Neural cell (in vitro differentiated cells): ENCODE measurements around the gene TRAPPC6A. TPM values are rescaled to one million over a fixed set of nuclear protein-coding genes. Genes with fewer than 3 reads are reported as not detected.

Source experiments
- H2AFZ ChIP-seq: fragments of 200-600, 300-800 bp; sonication (generic), shearing (Covaris generic); 2 replicates; pipeline ENCODE4 v1.6.0; 2014; ENCODE audit warnings: low read depth, mild to moderate bottlenecking, antibody characterized with exemption, low read length, moderate library complexity
- H3F3A ChIP-seq: fragments of 200-600 bp; shearing (Covaris generic); 2 replicates; pipeline ENCODE4 v1.6.1; 2016; ENCODE audit warnings: mild to moderate bottlenecking, moderate library complexity, mixed read lengths, antibody characterized with exemption, low read length; ENCODE audit not compliant: insufficient read depth, poor library complexity, severe bottlenecking
- H3K27ac ChIP-seq: fragments of 200-600, 300-800 bp; sonication (generic), shearing (Covaris generic); 2 replicates; pipeline ENCODE4 v1.5.1; 2014; ENCODE audit warnings: mild to moderate bottlenecking, low read length, moderate library complexity
- H3K27me3 ChIP-seq: fragments of 300-800, 200-600 bp; sonication (generic), shearing (Covaris generic); 2 replicates; pipeline ENCODE4 v1.6.0; 2014; ENCODE audit warnings: mild to moderate bottlenecking, low read depth, low read length, moderate library complexity; ENCODE audit not compliant: insufficient read depth
- H3K36me3 ChIP-seq: fragments of 300-800, 200-600 bp; sonication (generic), shearing (Covaris generic); 2 replicates; pipeline ENCODE4 v1.5.1; 2014; ENCODE audit warnings: mild to moderate bottlenecking, antibody characterized with exemption, low read length, moderate library complexity; ENCODE audit not compliant: insufficient read depth
- H3K4me2 ChIP-seq: fragments of 300-800, 200-600 bp; sonication (generic), shearing (Covaris generic); 2 replicates; pipeline ENCODE4 v1.6.0; 2014; ENCODE audit warnings: mild to moderate bottlenecking, low read length
- H3K4me3 ChIP-seq: fragments of 300-800, 200-600 bp; sonication (generic), shearing (Covaris generic); 2 replicates; pipeline ENCODE4 v1.5.1; 2014; ENCODE audit warnings: mild to moderate bottlenecking, low read length, moderate library complexity
- H3K79me2 ChIP-seq: fragments of 200-600 bp; shearing (Covaris generic); replicated peaks from 2 replicates; pipeline ENCODE4 v1.6.0; 2014; ENCODE audit warnings: mild to moderate bottlenecking, low read length, moderate library complexity; ENCODE audit not compliant: insufficient read depth
- H3K9ac ChIP-seq: fragments of 300-800, 200-600 bp; sonication (generic), shearing (Covaris generic); 2 replicates; pipeline ENCODE4 v1.6.1; 2016; ENCODE audit warnings: mild to moderate bottlenecking, low read length, mixed read lengths
- H3K9me2 ChIP-seq: fragments of 200-600 bp; shearing (Covaris generic); 2 replicates; pipeline ENCODE4 v1.6.1; 2016; ENCODE audit warnings: mild to moderate bottlenecking, low read length, mixed read lengths; ENCODE audit not compliant: insufficient read depth
- H3K9me3 ChIP-seq: fragments of 200-600, 300-800 bp; sonication (generic), shearing (Covaris generic); 2 replicates; pipeline ENCODE4 v1.6.1; 2016; ENCODE audit warnings: mild to moderate bottlenecking, mixed run types, low read length, moderate library complexity, mixed read lengths
- H4K20me1 ChIP-seq: fragments of 200-600 bp; shearing (Covaris generic); 2 replicates; pipeline ENCODE4 v1.6.1; 2016; ENCODE audit warnings: mild to moderate bottlenecking, mixed run types; ENCODE audit not compliant: insufficient read depth
- CTCF ChIP-seq: fragments of 450-650 bp; IDR thresholded peaks from 2 replicates; pipeline ENCODE4 v1.5.1; 2014; ENCODE audit warnings: antibody characterized with exemption, mild to moderate bottlenecking, moderate library complexity; ENCODE audit not compliant: poor library complexity, severe bottlenecking
- EP300 ChIP-seq: fragments of 450-650 bp; conservative IDR thresholded peaks from 2 replicates; pipeline ENCODE4 v1.6.1; 2014; ENCODE audit warnings: antibody characterized with exemption, mild to moderate bottlenecking, moderate library complexity; ENCODE audit not compliant: poor library complexity, severe bottlenecking
- EZH2 ChIP-seq: fragments of 200-600, 300-800 bp; shearing (Covaris generic), sonication (generic); IDR thresholded peaks from 2 replicates; pipeline ENCODE4 v1.6.1; 2014; ENCODE audit warnings: antibody characterized with exemption, low read length, borderline replicate concordance, mild to moderate bottlenecking; ENCODE audit not compliant: insufficient read depth, poor library complexity, severe bottlenecking
- MXI1 ChIP-seq: fragments of 450-650 bp; conservative IDR thresholded peaks from 2 replicates; pipeline ENCODE4 v1.6.1; 2014; ENCODE audit warnings: antibody characterized with exemption, mild to moderate bottlenecking; ENCODE audit not compliant: poor library complexity, severe bottlenecking
- POLR2AphosphoS5 ChIP-seq: IDR thresholded peaks from 2 replicates; pipeline ENCODE4 v1.6.1; 2012
- RAD21 ChIP-seq: fragments of 450-650 bp; conservative IDR thresholded peaks from 2 replicates; pipeline ENCODE4 v1.6.1; 2014; ENCODE audit warnings: antibody characterized with exemption, mild to moderate bottlenecking, moderate library complexity
- SMC3 ChIP-seq: fragments of 450-650 bp; conservative IDR thresholded peaks from 2 replicates; pipeline ENCODE4 v1.6.1; 2014; ENCODE audit warnings: antibody characterized with exemption, mild to moderate bottlenecking, moderate library complexity; ENCODE audit not compliant: poor library complexity
- TAF1 ChIP-seq: IDR thresholded peaks from 2 replicates; pipeline ENCODE4 v1.6.1; 2012; ENCODE audit warnings: low read depth
- polyA minus RNA-seq: library from RNA; depleted of rRNA, polyadenylated mRNA; stranded (reverse); fragments of >200 nt; gene quantifications from 2 replicates; pipeline ENCODE4 v1.2.3, GENCODE V29; 2014
- polyA plus RNA-seq: library from polyadenylated mRNA; depleted of rRNA; stranded (reverse); fragments of >200 nt; gene quantifications from 2 replicates; pipeline ENCODE4 v1.2.3, GENCODE V29; 2014
- TF ChIP-seq, protein P1 (sequence below): IDR thresholded peaks from 2 replicates; pipeline ENCODE4 v1.6.1; 2012; ENCODE audit warnings: borderline replicate concordance

The TRAPPC6A gene, protein sequence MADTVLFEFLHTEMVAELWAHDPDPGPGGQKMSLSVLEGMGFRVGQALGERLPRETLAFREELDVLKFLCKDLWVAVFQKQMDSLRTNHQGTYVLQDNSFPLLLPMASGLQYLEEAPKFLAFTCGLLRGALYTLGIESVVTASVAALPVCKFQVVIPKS
- 34.9 and 48.5 TPM in 2 replicates for polyA plus RNA-seq
- polyA minus RNA-seq = 8.6 and 10.0 TPM in 2 replicates

DNA sequence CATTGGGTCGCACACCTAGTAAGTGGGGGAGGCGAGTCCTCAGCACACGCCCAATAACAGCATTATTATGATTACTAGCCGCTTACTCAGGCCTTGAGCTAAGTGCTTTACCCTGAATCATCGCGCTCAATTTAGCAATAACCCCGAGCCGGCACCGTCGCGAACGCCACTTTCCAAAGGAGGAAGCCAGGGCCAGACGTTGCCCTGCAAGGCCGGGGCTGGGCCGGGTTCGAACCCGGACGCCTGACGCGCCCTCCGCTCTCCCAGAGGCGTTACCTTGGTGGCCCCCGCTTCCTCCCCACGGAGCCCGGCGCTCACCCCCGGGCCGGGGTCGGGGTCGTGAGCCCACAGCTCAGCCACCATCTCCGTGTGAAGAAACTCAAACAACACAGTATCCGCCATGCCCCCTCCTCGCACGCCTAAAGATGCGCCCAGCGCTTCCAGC is at the start of gene TRAPPC6A:
TRAPPC6A (minus strand) TSS at position 421 of the 445 bp plus-strand sequence; CDS start at position 402, 19 bp downstream.
- H3K27ac ChIP-seq = peak within 1 kb of the TSS; percentile 71
- H2AFZ ChIP-seq = peak within 1 kb of the TSS; percentile 65

GRCh38 chr19:45224645-45225044 is 46.6 kb upstream of the TRAPPC6A start:
- Histone ChIP-seq H3K79me2 (no peaks in the 10 kb centered on the region), H3K27me3 (peaks cover 12% of the 10 kb centered on the region), H4K20me1 (no peaks in the 10 kb centered on the region), H3K4me2 (no peak overlapping the region), H3K9me3 (no peaks in the 10 kb centered on the region), H3K36me3 (no peaks in the 10 kb centered on the region), H3K27ac (no peak overlapping the region), H3K9ac (no peak overlapping the region), H3K9me2 (no peaks in the 10 kb centered on the region), H3K4me3 (no peak overlapping the region), H2AFZ (no peak overlapping the region), H3F3A (no peaks in the 10 kb centered on the region)
- no peak for TF ChIP-seq CTCF
- TF ChIP-seq MXI1 = no peak

More for the DNA sequence above, at the start of gene TRAPPC6A:
- H3K9ac ChIP-seq = peak within 1 kb of the TSS; percentile 71
- no peaks in the 10 kb centered on the region for H3K36me3 ChIP-seq
- H3F3A ChIP-seq = no peaks in the 10 kb centered on the region
- peak; percentile 88 for TF ChIP-seq POLR2AphosphoS5
- TF ChIP-seq, protein P1, sequence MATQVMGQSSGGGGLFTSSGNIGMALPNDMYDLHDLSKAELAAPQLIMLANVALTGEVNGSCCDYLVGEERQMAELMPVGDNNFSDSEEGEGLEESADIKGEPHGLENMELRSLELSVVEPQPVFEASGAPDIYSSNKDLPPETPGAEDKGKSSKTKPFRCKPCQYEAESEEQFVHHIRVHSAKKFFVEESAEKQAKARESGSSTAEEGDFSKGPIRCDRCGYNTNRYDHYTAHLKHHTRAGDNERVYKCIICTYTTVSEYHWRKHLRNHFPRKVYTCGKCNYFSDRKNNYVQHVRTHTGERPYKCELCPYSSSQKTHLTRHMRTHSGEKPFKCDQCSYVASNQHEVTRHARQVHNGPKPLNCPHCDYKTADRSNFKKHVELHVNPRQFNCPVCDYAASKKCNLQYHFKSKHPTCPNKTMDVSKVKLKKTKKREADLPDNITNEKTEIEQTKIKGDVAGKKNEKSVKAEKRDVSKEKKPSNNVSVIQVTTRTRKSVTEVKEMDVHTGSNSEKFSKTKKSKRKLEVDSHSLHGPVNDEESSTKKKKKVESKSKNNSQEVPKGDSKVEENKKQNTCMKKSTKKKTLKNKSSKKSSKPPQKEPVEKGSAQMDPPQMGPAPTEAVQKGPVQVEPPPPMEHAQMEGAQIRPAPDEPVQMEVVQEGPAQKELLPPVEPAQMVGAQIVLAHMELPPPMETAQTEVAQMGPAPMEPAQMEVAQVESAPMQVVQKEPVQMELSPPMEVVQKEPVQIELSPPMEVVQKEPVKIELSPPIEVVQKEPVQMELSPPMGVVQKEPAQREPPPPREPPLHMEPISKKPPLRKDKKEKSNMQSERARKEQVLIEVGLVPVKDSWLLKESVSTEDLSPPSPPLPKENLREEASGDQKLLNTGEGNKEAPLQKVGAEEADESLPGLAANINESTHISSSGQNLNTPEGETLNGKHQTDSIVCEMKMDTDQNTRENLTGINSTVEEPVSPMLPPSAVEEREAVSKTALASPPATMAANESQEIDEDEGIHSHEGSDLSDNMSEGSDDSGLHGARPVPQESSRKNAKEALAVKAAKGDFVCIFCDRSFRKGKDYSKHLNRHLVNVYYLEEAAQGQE = peak; percentile 50
- no peak for TF ChIP-seq MXI1
- no peaks in the 10 kb centered on the region for H3K9me2 ChIP-seq
- H3K79me2 ChIP-seq = no peaks in the 10 kb centered on the region
- peak within 1 kb of the TSS; percentile 84 for H3K4me2 ChIP-seq
- H3K9me3 ChIP-seq = no peaks in the 10 kb centered on the region
- no peaks in the 10 kb centered on the region for H3K27me3 ChIP-seq
- H3K4me3 ChIP-seq = peak within 1 kb of the TSS; percentile 81
- H4K20me1 ChIP-seq = no peaks in the 10 kb centered on the region

- Histone ChIP-seq H3K79me2 (no peaks in the 10 kb centered on the region), H3K36me3 (no peaks in the 10 kb centered on the region), H4K20me1 (no peaks in the 10 kb centered on the region), H2AFZ (no peak overlapping the region), H3K9me3 (no peaks in the 10 kb centered on the region), H3F3A (no peaks in the 10 kb centered on the region), H3K4me2 (no peak overlapping the region), H3K27ac (no peak overlapping the region), H3K9me2 (no peaks in the 10 kb centered on the region), H3K27me3 (peaks cover 18% of the 10 kb centered on the region), H3K4me3 (no peak overlapping the region), H3K9ac (no peak overlapping the region)
- TF ChIP-seq POLR2AphosphoS5 (no peak), CTCF (no peak), EZH2 (no peak), RAD21 (no peak), MXI1 (no peak), TAF1 (no peak), SMC3 (no peak), EP300 (no peak)
- TF ChIP-seq, protein P1 = no peak
Observed at GRCh38 chr19:45223879-45224278, 45.8 kb upstream of the TRAPPC6A start.
